Ishikawa (cell line): Measurements from ENCODE around the gene C14orf132.

Experiments used
- CEBPB ChIP-seq: IDR thresholded peaks from 2 replicates; pipeline ENCODE4 v1.6.1; 2012
- CREB1 ChIP-seq: IDR thresholded peaks from 2 replicates; pipeline ENCODE4 v1.6.1; 2012; ENCODE audit warnings: low read depth
- EGR1 ChIP-seq: IDR thresholded peaks from 2 replicates; pipeline ENCODE4 v1.6.1; 2012
- EP300 ChIP-seq: IDR thresholded peaks from 2 replicates; pipeline ENCODE4 v1.6.1; 2012; ENCODE audit warnings: borderline replicate concordance
- FOXM1 ChIP-seq: IDR thresholded peaks from 2 replicates; pipeline ENCODE4 v1.6.1; 2012; ENCODE audit warnings: low read depth, borderline replicate concordance
- NFIC ChIP-seq: IDR thresholded peaks from 2 replicates; pipeline ENCODE4 v1.6.1; 2012
- RAD21 ChIP-seq: IDR thresholded peaks from 2 replicates; pipeline ENCODE4 v1.6.1; 2012; ENCODE audit warnings: low read depth
- TAF1 ChIP-seq: IDR thresholded peaks from 2 replicates; pipeline ENCODE4 v1.6.1; 2012; ENCODE audit warnings: low read depth, mild to moderate bottlenecking
- TCF12 ChIP-seq: IDR thresholded peaks from 2 replicates; pipeline ENCODE4 v1.6.1; 2012; ENCODE audit warnings: low read depth
- TEAD4 ChIP-seq: IDR thresholded peaks from 2 replicates; pipeline ENCODE4 v1.6.1; 2012
- YY1 ChIP-seq: IDR thresholded peaks from 2 replicates; pipeline ENCODE4 v1.6.1; 2012; ENCODE audit warnings: low read depth
- ZBTB7A ChIP-seq: IDR thresholded peaks from 2 replicates; pipeline ENCODE4 v1.6.1; 2012; ENCODE audit warnings: low read depth
- TF ChIP-seq, protein P1 (sequence below): IDR thresholded peaks from 2 replicates; pipeline ENCODE4 v1.6.1; 2012
- TF ChIP-seq, protein P2 (sequence below): IDR thresholded peaks from 2 replicates; pipeline ENCODE4 v1.6.1; 2012; ENCODE audit warnings: low read depth, mild to moderate bottlenecking
- TF ChIP-seq, protein P3 (sequence below): IDR thresholded peaks from 2 replicates; pipeline ENCODE4 v1.6.1; 2012

C14orf132 gene

DNA sequence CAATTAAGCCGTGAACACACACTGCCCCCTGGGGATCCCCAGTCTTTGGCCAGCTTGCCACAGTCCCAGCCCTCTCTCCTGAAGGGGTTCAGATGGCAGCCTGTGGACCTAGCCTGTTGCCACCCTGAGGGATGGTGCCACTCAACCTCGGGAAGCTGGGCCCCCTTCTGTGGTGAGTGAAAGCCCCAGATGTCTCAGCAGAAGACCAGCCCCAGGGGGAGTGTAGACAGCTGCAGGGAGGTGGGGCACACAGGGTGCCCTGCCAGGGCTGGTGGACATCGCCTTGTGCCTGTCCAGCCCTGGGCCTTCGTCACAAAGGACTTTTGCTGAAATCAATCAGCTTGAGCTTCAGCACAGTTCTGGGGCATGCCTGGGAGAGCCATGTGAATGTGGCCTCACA is 32.4 kb downstream of the C14orf132 start:
- TF ChIP-seq CEBPB (no peak), YY1 (no peak), EP300 (no peak), CREB1 (no peak), RAD21 (no peak), TAF1 (no peak), TEAD4 (no peak), EGR1 (no peak), ZBTB7A (no peak), FOXM1 (no peak), TCF12 (no peak)
- TF ChIP-seq, protein P1, sequence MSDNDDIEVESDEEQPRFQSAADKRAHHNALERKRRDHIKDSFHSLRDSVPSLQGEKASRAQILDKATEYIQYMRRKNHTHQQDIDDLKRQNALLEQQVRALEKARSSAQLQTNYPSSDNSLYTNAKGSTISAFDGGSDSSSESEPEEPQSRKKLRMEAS, result no peak
- TF ChIP-seq, protein P2, sequence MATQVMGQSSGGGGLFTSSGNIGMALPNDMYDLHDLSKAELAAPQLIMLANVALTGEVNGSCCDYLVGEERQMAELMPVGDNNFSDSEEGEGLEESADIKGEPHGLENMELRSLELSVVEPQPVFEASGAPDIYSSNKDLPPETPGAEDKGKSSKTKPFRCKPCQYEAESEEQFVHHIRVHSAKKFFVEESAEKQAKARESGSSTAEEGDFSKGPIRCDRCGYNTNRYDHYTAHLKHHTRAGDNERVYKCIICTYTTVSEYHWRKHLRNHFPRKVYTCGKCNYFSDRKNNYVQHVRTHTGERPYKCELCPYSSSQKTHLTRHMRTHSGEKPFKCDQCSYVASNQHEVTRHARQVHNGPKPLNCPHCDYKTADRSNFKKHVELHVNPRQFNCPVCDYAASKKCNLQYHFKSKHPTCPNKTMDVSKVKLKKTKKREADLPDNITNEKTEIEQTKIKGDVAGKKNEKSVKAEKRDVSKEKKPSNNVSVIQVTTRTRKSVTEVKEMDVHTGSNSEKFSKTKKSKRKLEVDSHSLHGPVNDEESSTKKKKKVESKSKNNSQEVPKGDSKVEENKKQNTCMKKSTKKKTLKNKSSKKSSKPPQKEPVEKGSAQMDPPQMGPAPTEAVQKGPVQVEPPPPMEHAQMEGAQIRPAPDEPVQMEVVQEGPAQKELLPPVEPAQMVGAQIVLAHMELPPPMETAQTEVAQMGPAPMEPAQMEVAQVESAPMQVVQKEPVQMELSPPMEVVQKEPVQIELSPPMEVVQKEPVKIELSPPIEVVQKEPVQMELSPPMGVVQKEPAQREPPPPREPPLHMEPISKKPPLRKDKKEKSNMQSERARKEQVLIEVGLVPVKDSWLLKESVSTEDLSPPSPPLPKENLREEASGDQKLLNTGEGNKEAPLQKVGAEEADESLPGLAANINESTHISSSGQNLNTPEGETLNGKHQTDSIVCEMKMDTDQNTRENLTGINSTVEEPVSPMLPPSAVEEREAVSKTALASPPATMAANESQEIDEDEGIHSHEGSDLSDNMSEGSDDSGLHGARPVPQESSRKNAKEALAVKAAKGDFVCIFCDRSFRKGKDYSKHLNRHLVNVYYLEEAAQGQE, result no peak
- TF ChIP-seq, protein P3, sequence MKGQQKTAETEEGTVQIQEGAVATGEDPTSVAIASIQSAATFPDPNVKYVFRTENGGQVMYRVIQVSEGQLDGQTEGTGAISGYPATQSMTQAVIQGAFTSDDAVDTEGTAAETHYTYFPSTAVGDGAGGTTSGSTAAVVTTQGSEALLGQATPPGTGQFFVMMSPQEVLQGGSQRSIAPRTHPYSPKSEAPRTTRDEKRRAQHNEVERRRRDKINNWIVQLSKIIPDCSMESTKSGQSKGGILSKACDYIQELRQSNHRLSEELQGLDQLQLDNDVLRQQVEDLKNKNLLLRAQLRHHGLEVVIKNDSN, result no peak

DNA sequence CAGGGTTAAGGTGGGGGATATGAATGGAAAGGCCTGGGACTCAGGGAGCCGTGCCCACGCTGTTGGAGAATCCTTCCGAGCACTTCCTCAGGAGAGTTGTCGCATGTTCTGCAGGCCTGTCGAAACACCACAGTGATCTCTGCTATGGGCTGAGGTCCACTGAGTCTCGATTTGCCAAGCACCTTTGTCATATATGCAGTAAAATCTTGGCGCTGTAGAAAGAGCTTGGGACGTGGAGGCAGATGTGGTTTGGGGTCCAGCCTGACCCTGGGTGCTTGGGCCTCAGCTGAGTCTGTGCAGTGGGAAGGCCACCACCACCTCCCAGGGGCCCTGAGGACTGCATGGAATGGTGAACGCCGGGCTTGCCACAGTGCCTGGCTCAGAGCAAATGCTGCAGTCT is 32.9 kb downstream of the C14orf132 start:
- TF ChIP-seq RAD21, result no peak
- no peak for TF ChIP-seq EGR1
- no peak for TF ChIP-seq TCF12
- no peak for TF ChIP-seq YY1
- TF ChIP-seq CREB1, result no peak
- TF ChIP-seq, protein P1, result no peak
- TF ChIP-seq FOXM1, result no peak
- no peak for TF ChIP-seq CEBPB
- TF ChIP-seq TAF1, result no peak
- TF ChIP-seq, protein P3, result no peak
- no peak for TF ChIP-seq ZBTB7A
- no peak for TF ChIP-seq NFIC
- TF ChIP-seq, protein P2, result no peak
- TF ChIP-seq EP300, result no peak
- TF ChIP-seq TEAD4, result no peak

DNA sequence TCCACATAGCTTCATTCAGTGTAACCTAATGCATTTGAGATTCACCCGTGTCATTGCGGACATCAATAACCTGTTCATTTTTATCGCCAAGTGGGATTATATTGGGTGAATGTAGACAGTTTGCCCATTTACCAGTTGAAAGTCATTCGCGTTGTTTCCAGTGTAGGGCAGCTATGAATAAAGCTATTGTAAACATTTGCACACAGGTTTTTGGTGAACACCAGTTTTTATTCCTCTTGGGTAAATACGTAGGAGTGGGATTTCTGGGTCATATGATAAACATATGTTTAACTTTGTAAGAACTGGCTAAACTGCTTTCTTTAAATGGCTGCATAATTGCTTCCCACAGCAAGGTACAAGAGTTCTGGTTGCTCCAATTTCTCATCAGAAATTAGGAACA is 33.6 kb downstream of the C14orf132 start:
- TF ChIP-seq TAF1 (no peak), FOXM1 (no peak), EGR1 (no peak), CREB1 (no peak), YY1 (no peak), EP300 (no peak), ZBTB7A (no peak), NFIC (no peak), RAD21 (no peak), CEBPB (no peak), TEAD4 (no peak), TCF12 (no peak)
- TF ChIP-seq, protein P1, result no peak
- TF ChIP-seq, protein P3, result no peak
- TF ChIP-seq, protein P2, result no peak
